Astrocyte of the spinal cord (primary cell): ENCODE results near the gene SHROOM1.

Experiments used
- DNase-seq: peaks from one replicate; pipeline ENCODE4 v3.0.0; 2011; ENCODE audit warnings: low read depth, low spot score
- H3K4me3 ChIP-seq: 2 replicates; pipeline ENCODE4 v1.5.1; 2011; ENCODE audit warnings: low read depth, mild to moderate bottlenecking, low read length, moderate library complexity
- in situ Hi-C: cut with HindIII; loops from 2 replicates; pipeline ENCODE4 v1.10.0; 2017; ENCODE audit warnings: low sequenced_read_pairs
- TF ChIP-seq, protein P1 (sequence below): IDR thresholded peaks from 2 replicates; pipeline ENCODE4 v1.5.1; 2012; ENCODE audit warnings: low read depth, mild to moderate bottlenecking, low read length, inconsistent platforms

SHROOM1 gene

GRCh38 chr5:132831095-132831860 is 831 bp upstream of the SHROOM1 start:
- DNase-seq, result no peak
- in situ Hi-C loops, result no loop called here
- TF ChIP-seq, protein P1, sequence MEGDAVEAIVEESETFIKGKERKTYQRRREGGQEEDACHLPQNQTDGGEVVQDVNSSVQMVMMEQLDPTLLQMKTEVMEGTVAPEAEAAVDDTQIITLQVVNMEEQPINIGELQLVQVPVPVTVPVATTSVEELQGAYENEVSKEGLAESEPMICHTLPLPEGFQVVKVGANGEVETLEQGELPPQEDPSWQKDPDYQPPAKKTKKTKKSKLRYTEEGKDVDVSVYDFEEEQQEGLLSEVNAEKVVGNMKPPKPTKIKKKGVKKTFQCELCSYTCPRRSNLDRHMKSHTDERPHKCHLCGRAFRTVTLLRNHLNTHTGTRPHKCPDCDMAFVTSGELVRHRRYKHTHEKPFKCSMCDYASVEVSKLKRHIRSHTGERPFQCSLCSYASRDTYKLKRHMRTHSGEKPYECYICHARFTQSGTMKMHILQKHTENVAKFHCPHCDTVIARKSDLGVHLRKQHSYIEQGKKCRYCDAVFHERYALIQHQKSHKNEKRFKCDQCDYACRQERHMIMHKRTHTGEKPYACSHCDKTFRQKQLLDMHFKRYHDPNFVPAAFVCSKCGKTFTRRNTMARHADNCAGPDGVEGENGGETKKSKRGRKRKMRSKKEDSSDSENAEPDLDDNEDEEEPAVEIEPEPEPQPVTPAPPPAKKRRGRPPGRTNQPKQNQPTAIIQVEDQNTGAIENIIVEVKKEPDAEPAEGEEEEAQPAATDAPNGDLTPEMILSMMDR, result no peak
- no peak overlapping the region for H3K4me3 ChIP-seq

- in situ Hi-C loops, result no loop called here
- TF ChIP-seq, protein P1, result peak; percentile 86
- peak; percentile 55 for DNase-seq
- H3K4me3 ChIP-seq, result peak overlapping the region; percentile 50
Measured at GRCh38 chr5:132829742-132830435, 558 bp downstream of the SHROOM1 start.

- no peak overlapping the region for H3K4me3 ChIP-seq
- no peak for DNase-seq
- TF ChIP-seq, protein P1, result no peak
- in situ Hi-C loops, result no loop called here
Measured at GRCh38 chr5:132828846-132829494, 1.5 kb downstream of the SHROOM1 start.

DNA sequence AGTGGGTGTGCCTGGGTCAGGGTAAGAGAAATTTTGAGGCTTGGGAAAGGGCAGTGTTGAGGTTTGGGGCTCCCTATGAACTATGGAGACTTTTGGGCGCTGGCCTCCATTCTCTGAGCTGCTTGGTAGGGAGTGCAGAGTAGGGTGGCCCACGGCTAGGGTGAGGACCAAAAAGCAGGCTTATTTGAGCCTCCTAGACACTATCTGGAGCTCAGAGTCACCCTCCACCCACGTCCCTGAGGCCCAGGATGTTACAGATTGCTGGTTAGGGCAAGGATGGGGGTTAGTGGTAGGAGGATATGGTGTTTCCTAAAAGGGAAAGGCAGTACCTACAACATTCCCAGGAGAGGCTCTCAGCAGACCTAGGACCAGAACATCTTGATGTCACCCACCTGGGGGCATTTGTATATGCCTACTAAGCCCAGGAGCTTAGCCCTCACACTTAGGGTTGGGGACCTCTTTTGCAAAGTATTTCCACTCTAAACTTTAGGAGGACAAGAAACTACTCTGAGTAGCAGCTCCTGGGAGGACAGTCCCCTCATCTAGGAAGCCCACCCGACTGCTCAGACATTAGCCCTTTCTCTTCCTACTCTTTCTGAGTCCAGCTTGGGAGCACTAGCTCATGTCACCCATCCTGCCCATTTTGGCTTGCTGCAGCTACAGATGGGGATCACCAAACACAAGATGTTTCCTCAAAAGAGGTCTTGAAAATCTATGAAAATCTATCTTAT is 2.3 kb downstream of the SHROOM1 start:
- no peak for DNase-seq
- no peak overlapping the region for H3K4me3 ChIP-seq
- in situ Hi-C loops, result no loop called here
- TF ChIP-seq, protein P1, result no peak

GRCh38 chr5:132826424-132827082 is 3.9 kb downstream of the SHROOM1 start:
- DNase-seq, result no peak
- TF ChIP-seq, protein P1, result no peak
- no peak overlapping the region for H3K4me3 ChIP-seq
- in situ Hi-C loops, result no loop called here

DNA sequence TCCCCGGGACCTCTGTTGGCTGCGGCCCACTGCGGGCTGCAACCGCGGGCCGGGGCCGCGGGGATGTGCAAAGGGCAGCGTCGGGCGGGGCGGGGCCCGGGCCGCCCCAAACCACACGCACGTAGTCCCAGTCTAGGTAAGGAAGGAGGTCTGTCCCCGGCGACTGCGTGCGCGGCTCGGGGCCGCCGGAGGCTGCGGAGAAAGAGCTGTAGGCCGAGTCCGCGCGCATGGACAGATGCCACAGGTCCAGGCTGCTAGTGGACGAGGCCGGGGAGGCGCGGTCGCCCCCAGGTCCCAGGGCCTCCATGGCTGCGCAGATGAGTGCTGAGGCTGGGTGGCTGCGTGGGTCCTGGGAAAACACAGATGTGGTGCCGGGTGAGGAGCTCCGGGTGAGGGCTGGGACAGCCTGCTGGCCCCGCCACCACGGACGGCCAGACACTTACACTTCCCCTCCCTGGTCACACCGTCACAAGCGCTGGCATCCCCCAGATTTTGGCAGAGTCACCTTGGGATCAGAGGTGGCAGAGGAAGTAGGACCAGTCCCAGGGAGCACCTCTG is 4.5 kb downstream of the SHROOM1 start:
- no peak overlapping the region for H3K4me3 ChIP-seq
- no peak for DNase-seq
- TF ChIP-seq, protein P1, result no peak
- in situ Hi-C loops, result no loop called here
